ENCODE data around the gene LIME1.
A peak's percentile ranks its signal among the peaks of the same experiment; 100 is the strongest.

Gene LIME1

DNA sequence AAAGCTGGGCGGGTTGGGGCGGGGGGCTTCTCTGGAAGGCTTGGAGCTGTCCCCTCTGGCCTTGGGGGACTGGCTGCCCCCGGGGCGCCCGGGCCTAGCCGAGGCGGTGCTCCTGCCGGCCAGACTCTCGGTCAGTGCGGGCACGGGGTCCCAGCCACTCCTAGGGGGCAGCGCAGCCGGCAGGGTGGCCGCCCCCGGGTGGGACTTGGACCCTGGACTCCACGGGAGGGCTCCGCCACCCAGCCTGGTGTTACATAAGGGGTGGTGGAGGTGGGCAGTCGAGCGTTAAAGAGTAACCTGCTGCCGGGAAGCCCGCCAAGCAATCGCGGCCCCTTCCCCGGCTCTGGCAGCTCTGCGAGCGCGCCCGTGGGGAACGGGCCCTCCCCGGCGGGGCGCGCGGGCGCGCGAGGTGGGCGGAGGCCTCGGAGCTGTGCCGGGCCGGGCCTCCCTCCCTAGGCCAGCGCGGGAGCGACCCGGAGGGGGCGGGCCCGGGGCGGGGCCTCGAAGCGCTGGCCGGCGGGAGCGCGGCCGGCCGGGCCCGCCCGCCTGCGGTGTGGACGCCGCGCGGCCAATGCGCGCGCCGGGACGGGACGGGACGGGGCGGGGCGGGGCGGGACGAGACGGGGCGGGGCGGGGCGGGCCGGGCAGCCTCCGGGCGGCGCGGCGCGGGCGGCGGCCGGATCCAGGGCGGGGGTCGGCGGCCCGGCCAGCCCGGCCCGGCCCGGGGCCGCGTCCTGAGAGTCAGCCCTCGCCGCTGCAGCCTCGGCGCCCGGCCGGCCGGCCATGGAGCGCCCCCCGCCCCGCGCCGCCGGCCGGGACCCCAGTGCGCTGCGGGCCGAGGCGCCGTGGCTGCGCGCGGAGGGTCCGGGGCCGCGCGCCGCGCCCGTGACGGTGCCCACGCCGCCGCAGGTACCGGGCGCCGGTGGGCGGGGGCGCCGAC, 2.9 kb downstream of the LIME1 start, which contains the start of gene SLC2A4RG:
Gene SLC2A4RG (plus strand): TSS at position 647 of the 940 bp plus-strand sequence. CDS start 137 bp downstream, at position 784.
- peak; percentile 40 for DNase-seq

DNA sequence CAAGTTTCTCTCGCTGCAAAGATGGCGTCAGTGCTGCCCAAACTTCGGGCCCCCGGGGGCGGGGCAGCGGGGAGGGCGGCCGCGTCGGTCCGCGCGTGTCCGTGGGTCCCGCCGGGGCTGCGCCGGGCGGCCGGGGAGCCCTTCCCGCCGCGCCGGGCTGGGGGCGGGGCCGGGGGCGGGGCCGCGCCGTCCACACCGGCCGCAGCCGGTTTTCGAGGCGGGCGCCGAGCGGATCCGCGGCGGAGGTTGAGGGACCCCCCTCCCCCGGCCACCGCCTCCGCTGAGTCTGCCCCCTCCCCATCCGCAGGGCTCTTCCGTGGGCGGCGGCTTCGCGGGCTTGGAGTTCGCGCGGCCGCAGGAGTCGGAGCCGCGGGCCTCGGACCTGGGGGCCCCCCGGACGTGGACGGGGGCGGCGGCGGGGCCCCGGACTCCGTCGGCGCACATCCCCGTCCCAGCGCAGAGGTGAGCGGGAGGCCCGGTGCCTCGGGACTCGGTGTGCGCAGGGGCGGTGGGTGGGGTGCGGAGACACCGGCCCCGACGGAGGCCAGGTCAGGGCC, 3.7 kb downstream of the LIME1 start:
- no peak for DNase-seq

DNA sequence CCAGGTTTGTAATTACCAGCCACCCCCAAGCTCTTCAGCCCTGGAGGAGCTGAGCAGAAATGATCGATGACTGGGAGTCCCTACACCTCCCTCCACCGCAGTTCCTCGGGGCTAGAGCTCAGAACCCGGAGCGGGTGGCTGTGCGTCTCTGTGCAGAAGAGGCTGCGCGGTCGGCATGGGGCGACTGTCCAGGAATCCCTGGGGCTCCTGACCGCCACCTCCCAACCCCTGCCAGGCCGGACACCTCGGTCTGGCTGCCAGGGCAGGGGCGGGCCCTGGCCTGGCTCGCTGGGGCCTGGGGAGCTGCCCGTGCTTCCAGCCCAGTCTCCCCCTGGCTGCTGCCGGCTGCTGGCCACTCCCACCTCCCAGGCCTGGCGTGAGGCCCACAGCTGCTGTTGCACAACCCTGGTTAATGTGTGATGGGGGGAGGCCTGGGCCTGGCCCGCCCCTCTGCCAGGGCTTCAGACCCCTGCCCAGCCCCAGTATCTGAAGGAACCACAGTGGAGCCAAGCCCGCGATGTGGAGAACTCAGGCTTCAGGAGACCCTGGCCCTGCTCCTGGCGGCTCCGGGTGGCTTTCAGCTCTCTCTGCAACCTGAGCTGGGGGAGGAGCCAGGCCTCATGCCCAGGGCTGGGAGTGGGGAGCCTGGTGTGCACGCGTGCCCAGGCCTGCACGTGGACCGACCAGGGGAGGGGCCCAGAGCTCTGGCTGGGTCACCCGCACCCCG, 4.3 kb downstream of the LIME1 start:
- peak; percentile 85 for DNase-seq

DNA sequence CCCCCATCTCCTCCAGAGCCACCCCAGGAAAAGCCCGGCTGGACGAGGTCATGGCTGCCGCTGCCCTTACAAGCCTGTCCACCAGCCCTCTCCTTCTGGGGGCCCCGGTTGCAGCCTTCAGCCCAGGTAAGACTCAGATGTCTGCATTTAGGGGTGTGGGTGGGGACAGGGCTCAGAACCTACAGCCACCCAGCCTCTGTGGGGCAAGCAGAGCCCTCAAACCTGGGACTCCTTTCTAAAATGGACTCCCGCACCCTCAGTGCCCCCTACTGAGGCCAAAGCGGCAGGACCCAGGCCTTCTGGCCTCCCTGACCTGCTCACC, 4.9 kb downstream of the LIME1 start:
- no peak for DNase-seq

DNA sequence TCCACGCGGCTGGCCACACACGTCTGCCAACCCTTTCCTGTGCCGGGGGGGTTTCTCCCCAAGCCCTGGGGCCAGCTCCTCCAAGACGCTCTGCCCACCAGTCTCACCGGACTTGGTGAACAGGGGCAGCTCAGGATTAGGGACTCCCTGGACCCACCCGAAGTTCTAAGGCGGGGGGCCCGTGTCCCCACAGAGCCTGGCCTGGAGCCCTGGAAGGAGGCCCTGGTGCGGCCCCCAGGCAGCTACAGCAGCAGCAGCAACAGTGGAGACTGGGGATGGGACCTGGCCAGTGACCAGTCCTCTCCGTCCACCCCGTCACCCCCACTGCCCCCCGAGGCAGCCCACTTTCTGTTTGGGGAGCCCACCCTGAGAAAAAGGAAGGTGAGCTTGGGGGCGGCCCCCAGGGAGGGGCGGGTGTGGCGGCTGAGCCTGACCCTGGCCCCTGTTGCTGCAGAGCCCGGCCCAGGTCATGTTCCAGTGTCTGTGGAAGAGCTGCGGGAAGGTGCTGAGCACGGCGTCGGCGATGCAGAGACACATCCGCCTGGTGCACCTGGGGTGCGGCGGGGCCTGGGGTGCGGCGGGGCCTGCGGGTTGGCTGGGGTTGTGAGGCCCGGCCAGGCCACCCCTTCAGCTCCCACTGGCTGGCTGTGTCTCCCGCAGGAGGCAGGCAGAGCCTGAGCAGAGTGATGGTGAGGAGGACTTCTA, 5.4 kb downstream of the LIME1 start:
- DNase-seq: no peak

DNA sequence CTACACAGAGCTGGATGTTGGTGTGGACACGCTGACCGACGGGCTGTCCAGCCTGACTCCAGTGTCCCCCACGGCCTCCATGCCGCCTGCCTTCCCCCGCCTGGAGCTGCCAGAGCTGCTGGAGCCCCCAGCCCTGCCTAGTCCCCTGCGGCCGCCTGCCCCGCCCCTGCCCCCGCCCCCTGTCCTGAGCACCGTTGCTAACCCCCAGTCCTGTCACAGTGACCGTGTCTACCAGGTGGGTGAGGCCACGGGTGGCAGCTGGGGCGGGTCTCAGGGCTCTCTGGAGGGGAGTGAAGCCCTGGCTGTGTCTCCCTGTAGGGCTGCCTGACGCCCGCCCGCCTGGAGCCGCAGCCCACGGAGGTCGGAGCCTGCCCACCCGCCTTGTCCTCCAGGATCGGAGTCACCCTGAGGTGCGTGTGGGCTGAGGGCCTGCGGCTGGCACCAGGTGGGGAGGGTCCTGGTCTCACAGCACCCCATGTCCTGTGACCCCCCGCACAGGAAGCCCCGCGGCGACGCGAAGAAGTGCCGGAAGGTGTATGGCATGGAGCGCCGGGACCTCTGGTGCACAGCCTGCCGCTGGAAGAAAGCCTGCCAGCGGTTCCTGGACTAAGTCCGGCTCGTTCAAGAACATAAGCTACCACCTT, 6.0 kb downstream of the LIME1 start:
- DNase-seq: no peak

DNA sequence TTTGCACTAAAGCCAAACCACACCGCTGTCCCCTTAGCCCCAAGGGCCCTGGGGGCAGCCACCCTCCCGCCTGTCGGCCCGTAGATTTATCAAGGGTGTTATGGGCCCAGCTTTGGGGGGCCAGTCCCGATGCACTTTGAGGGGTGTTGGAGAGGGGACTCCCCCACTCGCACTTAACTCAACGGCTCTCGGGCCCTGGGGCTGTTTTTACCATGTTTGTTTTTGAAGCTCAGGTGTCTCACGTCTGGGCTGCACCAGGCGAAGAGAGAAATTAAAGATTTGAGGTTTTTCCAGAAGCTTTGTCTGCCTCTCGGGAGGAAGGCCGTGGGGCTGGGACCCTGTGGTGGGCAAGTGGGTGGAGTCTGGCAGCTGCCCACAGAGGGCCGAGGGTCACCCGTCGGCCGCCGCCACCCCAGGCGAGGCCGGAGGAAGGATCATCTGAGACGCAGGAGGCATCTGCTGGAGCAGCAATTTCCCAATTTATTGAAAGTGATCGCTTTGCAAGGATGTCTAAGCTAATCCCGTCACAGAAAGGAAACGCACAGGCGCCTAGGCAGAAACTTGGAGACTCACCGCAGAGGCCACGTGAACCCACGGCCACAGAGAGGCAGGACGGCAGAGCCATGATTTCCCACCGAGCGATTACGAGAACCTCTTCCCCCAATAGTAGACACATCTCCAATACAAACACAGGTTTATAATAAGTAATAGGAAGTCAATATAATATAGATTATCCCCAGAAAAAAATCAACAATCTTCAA, 6.9 kb downstream of the LIME1 start:
- no peak for DNase-seq

DNA sequence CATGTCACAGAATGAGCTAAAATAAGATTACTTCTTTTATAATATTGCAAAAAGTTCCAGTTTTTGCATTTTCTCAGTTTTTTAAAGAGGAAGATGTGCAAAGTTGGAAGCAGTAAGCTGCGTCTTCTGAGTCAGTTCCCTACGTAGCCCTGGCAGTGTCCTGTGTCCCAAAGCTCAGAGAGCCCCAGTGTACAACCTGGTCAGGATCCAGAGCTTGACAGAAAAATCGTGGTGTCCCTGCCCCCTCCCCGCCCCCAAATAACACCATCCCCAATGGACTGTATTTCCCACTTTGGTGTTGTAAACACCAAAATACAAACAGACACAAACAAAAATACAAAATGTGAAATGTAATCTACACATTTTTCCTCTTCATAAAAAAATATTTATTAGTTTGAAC, 7.7 kb downstream of the LIME1 start:
- DNase-seq: no peak

DNA sequence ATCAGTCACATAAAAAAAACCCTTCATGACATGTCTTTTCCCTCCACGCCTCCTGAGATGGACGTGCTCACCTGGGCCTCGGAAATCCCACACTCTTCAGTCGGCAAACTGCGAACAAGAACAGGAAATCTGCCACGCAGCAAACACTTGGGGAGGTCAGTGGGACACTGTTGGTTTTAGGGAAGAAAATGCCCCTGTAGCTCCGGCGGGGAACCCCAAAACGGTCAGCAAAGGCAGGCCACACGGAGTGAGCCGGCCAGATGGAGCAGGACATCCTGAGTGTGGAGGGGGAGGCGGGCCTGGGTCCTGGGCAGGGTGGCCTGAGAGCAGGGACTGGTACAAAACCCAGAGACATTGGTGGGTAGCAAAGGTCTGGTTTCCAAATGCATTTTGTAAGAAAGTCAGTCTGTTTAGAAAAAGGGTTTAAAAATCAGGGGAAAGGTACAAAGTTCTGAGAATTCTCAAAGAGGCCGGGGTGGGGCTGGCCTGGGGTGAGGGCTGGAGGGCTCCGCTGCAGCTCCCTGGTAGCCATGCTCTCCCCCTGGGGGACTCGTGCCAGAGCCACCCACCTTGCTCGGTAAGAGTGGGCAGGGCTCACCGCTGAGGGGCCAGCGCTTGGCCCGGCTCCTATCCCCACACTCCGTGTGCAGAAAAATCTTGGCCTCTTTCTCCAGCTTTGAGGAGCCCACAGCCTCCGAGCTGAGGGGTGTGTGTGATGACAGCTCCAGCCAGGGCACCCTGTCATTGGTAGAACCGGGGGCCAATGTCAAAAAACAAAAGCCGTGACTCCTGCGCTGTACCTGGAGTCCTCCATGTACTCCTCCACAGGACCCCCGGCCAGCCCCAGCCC, 8.3 kb downstream of the LIME1 start:
- no peak for DNase-seq

DNA sequence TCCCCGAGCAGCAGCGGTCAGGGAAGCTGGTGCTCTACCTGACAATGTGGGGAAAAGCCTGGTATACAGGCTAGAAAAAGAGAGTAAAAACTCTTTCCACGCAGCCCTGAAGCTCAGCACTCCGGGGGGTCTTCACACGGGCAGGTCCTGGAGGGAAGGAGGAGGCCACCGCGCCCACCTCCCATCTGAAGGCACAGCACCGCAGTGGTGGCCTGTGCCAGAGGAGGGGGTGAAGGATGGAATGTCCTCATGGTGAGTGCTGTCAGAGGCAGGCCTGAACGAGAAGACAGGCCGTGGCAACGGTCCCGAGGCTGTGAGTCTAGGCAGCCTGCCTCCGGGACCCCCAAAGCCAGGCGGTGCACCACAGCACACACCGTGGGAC, 9.0 kb downstream of the LIME1 start:
- DNase-seq: no peak

DNA sequence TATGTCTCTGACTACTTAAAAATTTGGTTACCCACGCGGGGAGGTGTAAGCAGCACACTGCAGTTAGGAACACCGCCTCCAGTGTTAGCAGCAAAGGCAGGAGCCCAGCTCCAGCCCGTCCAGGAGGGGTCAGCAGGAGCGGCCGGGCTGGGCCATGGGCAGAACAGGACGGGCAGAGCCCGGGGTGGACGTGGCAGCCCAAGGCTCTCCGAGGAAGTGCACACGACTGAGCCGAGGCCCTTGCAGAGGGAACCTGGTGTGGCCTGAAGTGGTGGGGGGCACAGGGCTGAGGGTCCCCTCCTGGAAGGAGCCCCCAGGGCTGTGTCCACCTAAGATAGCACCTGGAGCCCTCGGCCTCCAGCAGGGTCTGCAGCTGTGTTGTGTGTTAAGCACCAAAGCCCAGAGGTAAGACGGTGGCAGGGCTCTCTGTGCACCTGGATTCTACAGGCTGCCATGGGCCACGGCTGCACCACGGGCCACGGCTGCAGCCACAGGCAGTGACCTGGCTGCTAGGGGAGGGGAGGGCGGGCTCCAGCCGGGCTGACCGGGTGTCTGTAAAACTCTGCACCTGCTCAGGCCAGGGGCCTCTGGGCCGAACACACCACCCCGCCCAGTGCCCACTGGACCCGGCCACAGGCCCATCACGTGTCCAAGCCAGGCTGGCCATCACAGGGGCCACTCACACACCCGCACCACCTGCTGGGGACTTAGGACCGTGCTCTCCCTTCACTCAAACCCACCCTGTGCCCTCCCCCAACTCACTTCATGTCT, 9.7 kb downstream of the LIME1 start:
- no peak for DNase-seq

DNA sequence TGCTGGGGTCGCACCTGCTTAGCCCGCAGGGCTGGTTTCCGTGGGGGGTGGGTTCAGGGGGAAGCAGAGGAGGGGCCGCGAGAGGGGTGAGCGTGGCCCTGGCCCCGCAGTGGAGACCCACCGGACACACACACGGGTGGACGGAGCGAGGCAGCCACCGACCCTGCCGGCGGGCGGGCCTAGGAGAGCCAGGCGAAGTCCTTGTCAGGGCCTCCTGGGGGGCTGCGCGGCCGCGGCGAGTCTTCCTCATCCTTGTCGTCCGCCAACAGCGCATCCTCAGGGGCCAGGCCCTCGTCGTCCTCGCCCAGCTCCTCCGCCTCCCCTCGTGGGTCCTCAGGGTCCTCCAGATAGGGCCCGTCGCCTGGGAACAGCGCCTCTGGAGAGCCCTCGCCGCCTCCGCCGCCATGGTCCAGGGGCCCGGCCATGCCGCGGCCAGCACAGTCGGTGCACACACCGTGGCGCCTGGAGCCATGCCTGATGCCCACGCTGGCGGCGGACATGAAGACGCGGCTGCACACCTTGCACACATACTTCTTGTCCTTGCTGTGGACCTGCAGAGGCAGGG, 10.4 kb downstream of the LIME1 start:
- DNase-seq: no peak

DNA sequence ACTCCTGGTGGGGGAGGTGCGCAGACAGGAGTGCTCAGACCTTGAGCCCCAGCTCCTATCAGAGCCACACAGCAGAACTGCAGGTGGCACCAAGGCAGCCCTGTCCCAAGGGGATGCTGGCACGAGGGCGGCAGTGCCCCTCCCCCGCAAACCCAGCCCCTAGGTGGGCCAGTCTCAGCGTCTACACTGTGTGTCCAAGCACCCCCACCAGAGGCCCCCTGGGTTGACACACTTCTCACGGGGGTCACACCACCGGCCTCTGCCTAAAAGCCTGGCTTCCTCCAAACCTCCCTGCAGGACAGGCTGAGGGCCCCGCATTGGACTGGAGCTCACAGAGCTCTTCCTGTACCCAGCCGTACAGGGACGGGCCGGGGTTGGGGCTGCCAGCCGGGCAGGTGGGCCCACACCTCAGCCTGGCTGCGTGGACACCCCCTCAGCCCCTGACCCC, 11.2 kb downstream of the LIME1 start:
- no peak for DNase-seq

DNA sequence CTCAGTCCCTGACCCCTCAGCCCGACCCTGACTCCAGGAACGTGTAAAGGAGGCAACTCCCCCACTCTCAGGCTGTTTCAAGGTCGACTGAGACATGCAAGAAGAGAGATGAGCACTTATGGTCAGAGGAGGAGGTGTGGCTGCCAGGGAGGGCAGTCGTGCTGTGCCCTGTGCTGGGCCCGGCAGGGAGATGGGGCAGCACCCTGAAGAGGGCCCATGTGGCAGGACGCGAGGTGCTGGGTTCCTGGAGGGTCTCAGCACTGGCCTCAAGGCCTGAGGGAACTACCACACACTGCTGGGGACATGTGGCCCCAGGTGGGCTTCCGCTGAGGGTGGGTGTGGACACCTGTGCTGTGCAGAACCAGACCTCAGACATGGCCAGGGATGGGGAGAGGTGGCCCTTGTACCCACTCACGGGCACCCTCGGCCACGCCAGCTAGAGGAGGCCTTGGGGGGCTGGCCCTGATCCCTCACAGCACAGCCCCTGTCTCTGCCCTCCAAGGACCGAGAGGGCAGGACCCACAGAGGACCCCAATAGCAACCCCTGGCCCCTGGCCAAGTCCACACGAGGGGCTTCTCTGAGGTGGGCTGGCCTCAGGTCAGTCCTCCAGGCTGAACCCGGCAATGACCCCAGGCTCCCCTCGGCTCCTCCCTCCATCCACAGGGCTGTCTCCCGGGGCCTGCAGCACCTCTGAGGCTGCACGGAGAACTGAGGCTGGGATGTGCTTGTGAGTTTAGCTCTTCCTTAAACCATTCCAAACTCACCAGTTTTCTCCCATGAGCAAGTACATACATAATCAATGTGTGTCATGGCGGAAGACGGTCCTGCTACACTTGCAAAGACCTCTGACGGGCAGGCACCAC, 11.8 kb downstream of the LIME1 start:
- no peak for DNase-seq

DNA sequence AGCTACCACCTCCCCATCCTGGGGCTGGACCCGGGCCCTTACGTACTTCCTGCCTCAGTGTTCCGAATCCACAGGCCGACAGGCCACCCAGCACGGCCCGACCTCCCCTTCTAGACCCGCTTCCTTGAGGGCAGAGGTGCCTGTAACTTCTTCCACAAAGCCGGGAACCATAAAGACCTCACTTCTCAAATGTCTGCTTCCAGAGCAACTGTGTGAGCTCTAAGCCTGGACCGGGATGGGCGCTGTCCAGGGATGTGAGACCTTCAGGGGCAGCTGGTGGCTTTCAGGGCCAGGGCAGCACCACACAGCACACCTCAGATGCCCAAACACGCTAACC, 12.4 kb downstream of the LIME1 start:
- no peak for DNase-seq

DNA sequence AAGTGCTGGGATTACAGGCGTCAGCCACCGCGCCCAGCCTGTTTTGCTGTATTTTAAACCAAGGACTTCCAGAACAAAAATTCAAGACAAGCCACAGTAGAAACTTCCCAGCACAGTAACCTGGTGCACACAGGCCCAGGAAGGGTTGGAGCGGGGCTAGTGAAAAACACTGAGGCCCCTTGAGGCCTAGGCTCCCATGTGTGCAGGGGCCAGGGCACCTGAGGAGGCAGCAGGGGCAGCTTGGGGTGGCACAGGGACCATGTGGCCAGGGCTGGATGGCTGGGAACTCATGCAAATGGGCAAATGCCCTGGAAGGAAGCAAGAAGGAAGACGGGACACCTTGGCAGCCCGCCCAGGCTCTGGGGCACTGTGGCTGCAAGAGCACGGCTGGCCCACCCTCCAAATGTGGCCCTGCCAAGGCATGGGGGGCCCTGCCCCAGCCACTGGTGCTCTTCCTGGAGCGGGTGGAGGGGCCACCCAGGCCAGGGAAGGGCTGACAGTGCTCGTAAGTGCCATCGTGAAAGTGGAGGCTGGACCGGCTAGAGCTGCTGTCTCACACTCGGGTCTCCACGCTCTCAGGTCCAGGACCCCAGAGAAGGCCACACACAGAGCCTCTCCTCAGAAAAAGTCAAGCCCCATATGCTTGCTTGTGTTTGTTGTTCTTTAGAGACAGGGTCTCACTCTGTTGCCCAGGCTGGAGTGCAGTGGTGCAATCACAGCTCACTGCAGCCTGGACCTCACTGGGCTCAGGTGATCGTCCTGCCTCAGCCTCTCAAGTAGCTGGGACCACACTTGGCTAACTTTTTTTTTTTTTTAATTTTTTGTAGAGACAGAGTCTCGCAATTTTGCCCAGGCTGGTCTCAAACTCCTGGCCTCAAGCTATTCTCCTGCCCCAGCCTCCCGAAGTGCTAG, 13.4 kb downstream of the LIME1 start:
- no peak for DNase-seq

DNA sequence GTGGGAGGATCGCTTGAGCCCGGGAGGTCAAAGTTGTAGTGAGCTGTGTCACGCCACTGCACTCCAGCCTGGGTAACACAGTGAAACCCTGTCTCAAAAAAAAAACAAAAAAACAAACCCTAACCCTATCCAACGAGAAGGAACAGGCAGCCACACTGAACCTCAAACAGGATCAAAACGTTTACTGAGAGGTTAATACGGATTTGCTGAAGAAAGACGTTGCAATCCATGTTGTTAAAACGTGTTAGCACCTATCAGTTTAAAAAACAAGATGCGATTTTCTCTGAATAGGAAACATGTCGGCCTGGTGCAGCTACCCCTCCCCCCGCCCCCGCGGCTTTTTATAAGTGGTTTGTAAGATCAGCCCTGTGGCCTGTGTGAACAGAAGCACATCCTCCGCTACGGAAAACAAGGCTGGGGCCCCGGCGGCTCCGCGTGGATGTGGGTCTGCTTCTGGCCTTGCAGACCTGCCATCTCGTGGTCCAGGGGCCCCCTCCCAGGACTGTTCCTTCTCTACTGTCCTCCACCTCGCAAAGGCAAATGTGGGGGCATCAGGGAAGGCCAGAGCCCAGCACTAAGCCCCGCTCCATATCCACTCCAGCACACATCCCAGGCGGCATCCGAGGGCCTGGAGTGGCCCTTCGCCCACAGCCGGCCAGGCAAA, 14.5 kb downstream of the LIME1 start:
- DNase-seq: no peak
